Activated CD4-positive, alpha-beta T cell treated with anti-CD3 and anti-CD28 coated beads for 4 hours (primary cell): Measurements from ENCODE around the gene CALD1.

Experiments
- DNase-seq, 2 donors: peaks; one replicate each; pipeline ENCODE4 v3.0.0-alpha.2; 2020

CALD1 gene

GRCh38 chr7:134829380-134829986, 50.0 kb downstream of the CALD1 start:
- no peak for DNase-seq

DNA sequence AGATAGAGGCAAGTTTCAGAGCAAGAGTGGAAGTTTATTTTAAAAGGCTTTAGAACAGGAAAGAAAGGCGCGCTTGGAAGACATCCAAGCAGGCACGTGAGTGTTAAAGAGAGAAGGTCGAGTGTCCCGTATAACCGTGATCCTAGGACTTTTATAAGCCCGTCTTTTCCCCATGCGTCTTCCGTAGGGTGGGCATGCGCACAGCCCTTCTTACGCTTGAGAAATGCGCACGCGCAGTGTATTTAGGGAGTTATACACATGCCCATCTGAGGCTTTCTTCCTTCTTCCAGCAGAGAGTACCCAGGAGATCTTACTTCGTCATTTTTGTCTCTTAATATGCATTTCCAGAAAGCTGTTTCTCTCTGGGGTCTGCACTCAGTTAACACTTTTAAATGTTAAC, 52.4 kb downstream of the CALD1 start:
- no peak for DNase-seq

DNA sequence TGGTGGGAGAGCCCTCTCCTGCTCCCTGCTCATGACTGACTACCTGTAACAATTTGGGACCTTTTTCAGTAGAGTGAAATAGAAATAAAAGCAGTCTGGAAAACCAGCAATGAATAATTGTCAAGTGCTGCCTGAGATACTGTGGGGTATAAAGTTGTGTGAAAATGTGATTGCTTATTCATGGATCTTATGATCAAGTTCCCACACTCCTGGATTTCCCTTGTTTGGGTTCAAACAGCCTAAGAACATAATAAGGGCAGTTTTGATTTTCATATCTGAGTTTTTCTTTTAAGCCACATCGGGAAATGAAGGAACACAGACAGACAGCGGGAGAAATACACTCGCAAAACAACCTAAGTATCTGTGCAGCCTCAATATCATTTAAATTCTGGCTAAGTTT, 52.9 kb downstream of the CALD1 start:
- no peak for DNase-seq

DNA sequence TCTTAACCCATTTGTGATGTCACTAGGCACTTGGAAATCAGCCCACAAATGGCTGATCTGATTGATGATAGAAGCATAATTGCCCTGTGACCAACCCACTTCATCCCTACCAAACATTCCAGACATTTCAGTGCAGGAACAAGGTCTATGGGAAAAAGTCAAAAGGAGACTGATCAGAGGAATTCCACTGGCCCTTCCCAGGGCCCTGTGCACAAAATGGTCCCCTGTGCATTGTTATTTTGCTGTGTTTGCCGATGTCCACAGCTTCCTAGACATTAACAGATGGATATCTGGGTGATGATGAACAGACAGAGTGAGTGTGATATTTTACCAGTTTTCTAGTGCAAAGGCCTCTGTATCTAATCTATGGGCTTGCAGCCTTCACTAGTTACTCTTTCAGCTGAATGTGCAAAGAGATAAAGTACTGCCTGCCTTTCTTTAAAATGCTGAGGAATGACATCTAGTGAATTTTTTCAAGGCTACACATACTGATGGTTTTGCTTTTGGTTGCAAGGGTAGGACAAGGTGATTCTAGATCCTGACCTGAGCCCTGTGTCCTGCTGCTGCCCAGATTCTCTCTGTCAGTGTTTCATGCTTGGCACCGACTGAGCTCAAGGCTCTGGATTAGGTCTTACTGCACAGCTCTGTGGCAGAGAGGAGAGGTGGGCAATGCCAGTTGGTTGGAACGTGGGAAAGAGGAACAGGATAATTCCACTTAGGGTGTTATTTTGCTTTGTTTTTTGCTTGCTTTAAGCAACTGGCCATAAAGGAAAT, 55.4 kb downstream of the CALD1 start:
- DNase-seq = no peak

DNA sequence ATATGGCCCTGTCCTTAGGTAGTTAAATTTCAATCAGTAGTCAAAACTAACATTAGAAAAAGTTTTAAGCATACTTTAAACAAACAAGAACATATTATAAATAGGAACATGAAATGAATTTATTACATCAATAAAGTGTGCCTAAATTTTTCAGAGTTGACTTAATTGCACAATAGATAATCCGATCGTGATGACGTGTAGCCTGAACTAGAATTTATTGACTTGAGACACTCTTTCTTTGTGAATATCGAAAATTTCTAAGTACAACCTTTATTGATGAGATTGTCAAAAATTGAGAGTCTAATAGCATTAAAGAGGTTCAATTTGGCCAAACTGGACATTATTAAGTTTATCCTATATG, 56.0 kb downstream of the CALD1 start:
- DNase-seq = no peak

GRCh38 chr7:134836447-134836846, 57.0 kb downstream of the CALD1 start:
- DNase-seq = no peak

GRCh38 chr7:134839298-134839697, 59.9 kb downstream of the CALD1 start:
- no peak for DNase-seq

DNA sequence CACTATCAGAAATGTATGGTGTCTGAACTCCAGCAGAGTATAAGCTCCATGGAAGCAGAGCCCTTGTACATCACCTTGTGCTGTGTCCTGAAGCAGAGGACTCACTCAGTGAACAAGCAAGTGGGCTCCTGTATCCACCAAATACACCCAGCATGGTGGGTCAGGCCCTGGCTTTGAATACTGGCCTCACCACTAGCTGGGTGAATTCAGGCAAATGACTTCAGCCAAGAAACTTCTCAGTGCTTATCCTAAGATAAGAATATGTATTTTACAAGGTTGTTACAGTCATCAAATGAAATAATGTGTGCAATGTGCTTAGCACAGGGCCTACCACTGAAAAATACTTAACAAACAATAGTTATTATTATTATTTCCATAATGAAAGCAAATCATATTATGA, 62.6 kb downstream of the CALD1 start:
- DNase-seq = no peak

- no peak for DNase-seq
Observed at GRCh38 chr7:134842886-134843430, 63.5 kb downstream of the CALD1 start.

GRCh38 chr7:134844200-134844599, 64.8 kb downstream of the CALD1 start:
- no peak for DNase-seq

GRCh38 chr7:134845461-134845860, 66.0 kb downstream of the CALD1 start:
- DNase-seq = no peak

- DNase-seq = no peak
Observed at GRCh38 chr7:134847851-134848588, 68.6 kb downstream of the CALD1 start.

- DNase-seq = no peak
Observed at GRCh38 chr7:134850066-134850465, 70.6 kb downstream of the CALD1 start.

DNA sequence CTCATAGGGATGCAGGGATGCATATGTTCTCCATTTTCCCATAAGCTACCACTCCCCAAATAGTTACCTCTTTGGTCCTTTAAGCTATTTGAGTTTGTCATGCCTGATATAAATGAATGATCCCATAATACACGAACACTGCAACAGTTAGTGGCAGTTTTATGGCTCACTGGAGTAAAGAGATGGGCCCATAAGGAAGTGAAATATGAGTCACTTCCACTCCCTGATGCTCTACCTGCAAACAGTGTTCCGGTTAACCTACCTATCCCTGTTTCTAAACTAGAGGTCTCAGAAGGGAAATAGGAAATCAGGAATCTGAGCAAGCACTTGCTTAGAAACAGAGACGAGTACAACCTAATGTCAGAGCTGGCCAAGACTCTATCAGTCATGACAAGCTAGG, 71.7 kb downstream of the CALD1 start:
- no peak for DNase-seq

GRCh38 chr7:134852625-134853024, 73.2 kb downstream of the CALD1 start:
- no peak for DNase-seq

DNA sequence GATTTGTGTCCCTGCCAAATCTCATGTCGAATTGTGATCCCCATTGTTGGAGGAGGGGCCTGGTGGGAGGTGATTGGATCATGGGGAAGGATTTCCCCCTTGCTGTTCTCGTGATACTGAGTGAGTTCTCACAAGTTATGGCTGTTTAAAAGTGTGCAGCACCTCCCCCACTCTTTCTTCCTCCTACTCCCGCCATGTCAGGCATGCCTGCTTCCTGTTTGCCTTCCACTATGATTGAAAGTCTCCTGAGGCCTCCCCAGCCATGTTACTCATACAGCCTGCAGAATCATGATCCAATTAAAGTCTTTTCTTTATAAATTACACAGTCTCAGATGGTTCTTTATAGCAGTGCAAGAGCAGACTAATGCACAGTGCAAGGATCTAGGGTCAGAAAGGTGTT, 75.4 kb downstream of the CALD1 start:
- DNase-seq = no peak

- no peak for DNase-seq
Observed at GRCh38 chr7:134855442-134855841, 76.0 kb downstream of the CALD1 start.

DNA sequence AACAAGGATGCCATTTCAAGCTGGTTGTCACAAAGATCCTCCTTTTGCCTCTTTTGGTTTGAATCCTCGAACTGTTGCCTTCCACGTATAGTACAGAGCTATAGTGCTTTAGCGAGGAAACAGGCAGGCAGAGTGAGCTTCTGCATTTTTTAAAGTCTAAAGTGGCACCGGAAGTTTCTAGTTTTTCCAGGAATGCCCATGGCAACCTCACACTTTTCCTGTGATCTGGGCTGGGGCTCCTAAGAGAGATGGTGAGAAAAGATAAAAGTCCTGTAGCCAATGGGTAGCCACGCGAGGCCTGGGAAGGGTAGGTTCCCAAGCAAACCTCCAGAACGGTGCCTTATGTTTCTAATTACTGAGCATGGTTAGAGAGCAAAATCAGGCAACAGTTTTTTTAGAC, 76.7 kb downstream of the CALD1 start:
- no peak for DNase-seq

- DNase-seq = no peak
Observed at GRCh38 chr7:134856691-134857090, 77.3 kb downstream of the CALD1 start.

DNA sequence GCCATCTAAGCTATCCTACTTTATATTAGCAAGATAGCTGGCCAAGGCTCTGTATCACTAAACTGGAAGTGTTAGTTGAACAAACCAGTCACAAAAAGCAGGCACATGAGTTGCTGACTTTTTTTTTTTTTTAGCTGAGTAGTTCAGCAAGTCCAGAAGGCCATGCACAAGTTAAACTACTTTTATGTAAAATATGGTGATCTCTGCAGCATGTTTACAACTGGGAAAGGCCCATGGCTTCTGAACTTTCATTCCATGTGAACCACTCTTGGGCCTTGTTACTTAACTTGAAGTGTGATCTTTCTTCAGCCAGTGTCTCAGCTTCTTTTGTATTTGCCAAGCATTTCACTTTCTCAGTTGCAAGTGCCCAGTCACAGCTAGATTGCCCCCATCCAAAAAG, 78.5 kb downstream of the CALD1 start:
- DNase-seq = no peak

DNA sequence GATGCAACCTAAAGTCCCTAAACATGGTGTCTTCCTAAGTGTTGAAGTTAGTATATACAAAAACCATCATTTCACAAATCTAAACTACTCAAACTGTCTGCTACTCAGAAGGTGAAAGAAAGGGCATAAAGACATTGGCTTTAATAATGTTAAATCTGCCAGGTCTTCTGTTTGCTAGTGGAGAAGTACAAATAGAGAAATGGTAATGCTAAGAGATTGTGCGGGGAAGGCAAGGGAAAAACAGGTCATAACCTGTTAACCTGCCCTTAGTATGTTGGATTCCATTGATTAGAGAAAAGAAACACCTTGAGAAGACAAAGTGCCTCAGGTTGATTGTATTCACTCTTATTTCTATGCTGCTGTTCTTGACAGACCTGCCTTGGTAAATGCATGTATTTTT, 80.3 kb downstream of the CALD1 start:
- no peak for DNase-seq

- DNase-seq = peak; percentile 23 to 46
Observed at GRCh38 chr7:134865001-134865845, 85.8 kb downstream of the CALD1 start.

- DNase-seq = no peak
Observed at GRCh38 chr7:134866617-134867016, 87.2 kb downstream of the CALD1 start.
